Adipocyte (in vitro differentiated cells): ENCODE measurements around the gene TBC1D5.

ENCODE experiments used
- DNase-seq: peaks from one replicate; pipeline ENCODE4 v3.0.0-alpha.2; 2015; ENCODE audit warnings: low read depth
- H3K27me3 ChIP-seq: replicated peaks from 2 replicates; pipeline ENCODE4 v1.7.0; 2013; ENCODE audit warnings: mild to moderate bottlenecking, low read length, moderate library complexity; ENCODE audit not compliant: control insufficient read depth, insufficient read depth
- H3K36me3 ChIP-seq: 2 replicates; pipeline ENCODE4 v1.7.0; 2013; ENCODE audit warnings: low read length, mild to moderate bottlenecking, moderate library complexity; ENCODE audit not compliant: control insufficient read depth, insufficient read depth, severe bottlenecking
- H3K4me1 ChIP-seq: 2 replicates; pipeline ENCODE4 v1.7.0; 2013; ENCODE audit warnings: mild to moderate bottlenecking, low read length, moderate library complexity; ENCODE audit not compliant: control insufficient read depth, insufficient read depth
- H3K4me3 ChIP-seq: 2 replicates; pipeline ENCODE4 v1.7.0; 2013; ENCODE audit warnings: mild to moderate bottlenecking, low read length, moderate library complexity
- H3K9ac ChIP-seq: 2 replicates; pipeline ENCODE4 v1.7.0; 2013; ENCODE audit warnings: mild to moderate bottlenecking, low read length, moderate library complexity
- H3K9me3 ChIP-seq: 2 replicates; pipeline ENCODE4 v1.7.0; 2013; ENCODE audit warnings: mild to moderate bottlenecking, low read length, moderate library complexity; ENCODE audit not compliant: control insufficient read depth

The TBC1D5 gene

GRCh38 chr3:17243621-17244020 is 498.8 kb downstream of the TBC1D5 start:
- Histone ChIP-seq H3K4me1 (no peaks in the 10 kb centered on the region), H3K27me3 (no peaks in the 10 kb centered on the region), H3K9ac (no peak overlapping the region), H3K36me3 (no peaks in the 10 kb centered on the region), H3K4me3 (no peak overlapping the region), H3K9me3 (no peaks in the 10 kb centered on the region)
- DNase-seq = no peak

GRCh38 chr3:17239417-17239816 is 503.0 kb downstream of the TBC1D5 start:
- no peaks in the 10 kb centered on the region for H3K27me3 ChIP-seq
- H3K9me3 ChIP-seq = no peaks in the 10 kb centered on the region
- no peaks in the 10 kb centered on the region for H3K4me1 ChIP-seq
- H3K36me3 ChIP-seq = no peaks in the 10 kb centered on the region
- H3K9ac ChIP-seq = no peak overlapping the region
- no peak for DNase-seq
- H3K4me3 ChIP-seq = no peak overlapping the region

- H3K36me3 ChIP-seq = no peaks in the 10 kb centered on the region
- no peak overlapping the region for H3K4me3 ChIP-seq
- peak; percentile 75 for DNase-seq
Measured at GRCh38 chr3:17238023-17238422, 504.4 kb downstream of the TBC1D5 start.

GRCh38 chr3:17235310-17235709 is 507.1 kb downstream of the TBC1D5 start:
- H3K36me3 ChIP-seq = no peaks in the 10 kb centered on the region
- H3K4me1 ChIP-seq = no peaks in the 10 kb centered on the region
- no peak overlapping the region for H3K4me3 ChIP-seq

More at GRCh38 chr3:17238023-17238422, 504.4 kb downstream of the TBC1D5 start:
- no peaks in the 10 kb centered on the region for H3K4me1 ChIP-seq
- no peaks in the 10 kb centered on the region for H3K9me3 ChIP-seq
- H3K9ac ChIP-seq = no peak overlapping the region
- no peaks in the 10 kb centered on the region for H3K27me3 ChIP-seq

GRCh38 chr3:17234382-17234781 is 508.0 kb downstream of the TBC1D5 start:
- DNase-seq = no peak
- H3K9me3 ChIP-seq = no peaks in the 10 kb centered on the region
- no peaks in the 10 kb centered on the region for H3K36me3 ChIP-seq

More at GRCh38 chr3:17235310-17235709, 507.1 kb downstream of the TBC1D5 start:
- H3K9ac ChIP-seq = no peak overlapping the region
- H3K27me3 ChIP-seq = no peaks in the 10 kb centered on the region
- DNase-seq = no peak
- no peaks in the 10 kb centered on the region for H3K9me3 ChIP-seq

GRCh38 chr3:17233398-17233800 is 509.0 kb downstream of the TBC1D5 start:
- no peaks in the 10 kb centered on the region for H3K9me3 ChIP-seq
- H3K36me3 ChIP-seq = no peaks in the 10 kb centered on the region
- no peaks in the 10 kb centered on the region for H3K27me3 ChIP-seq
- no peaks in the 10 kb centered on the region for H3K4me1 ChIP-seq
- DNase-seq = peak; percentile 80
- H3K9ac ChIP-seq = no peak overlapping the region
- H3K4me3 ChIP-seq = no peak overlapping the region

More at GRCh38 chr3:17234382-17234781, 508.0 kb downstream of the TBC1D5 start:
- no peak overlapping the region for H3K9ac ChIP-seq
- no peaks in the 10 kb centered on the region for H3K27me3 ChIP-seq
- H3K4me3 ChIP-seq = no peak overlapping the region
- H3K4me1 ChIP-seq = no peaks in the 10 kb centered on the region

GRCh38 chr3:17232442-17232841 is 510.0 kb downstream of the TBC1D5 start:
- Histone ChIP-seq H3K4me3 (no peak overlapping the region), H3K9me3 (no peaks in the 10 kb centered on the region), H3K9ac (no peak overlapping the region), H3K27me3 (no peaks in the 10 kb centered on the region), H3K4me1 (no peaks in the 10 kb centered on the region), H3K36me3 (no peaks in the 10 kb centered on the region)
- no peak for DNase-seq

- no peaks in the 10 kb centered on the region for H3K4me1 ChIP-seq
- no peaks in the 10 kb centered on the region for H3K27me3 ChIP-seq
- no peak overlapping the region for H3K4me3 ChIP-seq
- DNase-seq = no peak
- no peaks in the 10 kb centered on the region for H3K36me3 ChIP-seq
- H3K9me3 ChIP-seq = no peaks in the 10 kb centered on the region
- H3K9ac ChIP-seq = no peak overlapping the region
Measured at GRCh38 chr3:17231537-17232261, 510.7 kb downstream of the TBC1D5 start.

GRCh38 chr3:17227472-17227871 is 515.0 kb downstream of the TBC1D5 start:
- no peak overlapping the region for H3K9ac ChIP-seq

GRCh38 chr3:17221529-17221928 is 520.9 kb downstream of the TBC1D5 start:
- Histone ChIP-seq H3K36me3 (peaks cover 4% of the 10 kb centered on the region), H3K9me3 (peaks cover 6% of the 10 kb centered on the region), H3K27me3 (no peaks in the 10 kb centered on the region), H3K4me3 (no peak overlapping the region), H3K9ac (no peak overlapping the region), H3K4me1 (no peaks in the 10 kb centered on the region)
- DNase-seq = no peak

More at GRCh38 chr3:17227472-17227871, 515.0 kb downstream of the TBC1D5 start:
- H3K36me3 ChIP-seq = no peaks in the 10 kb centered on the region
- H3K27me3 ChIP-seq = no peaks in the 10 kb centered on the region
- no peaks in the 10 kb centered on the region for H3K9me3 ChIP-seq
- no peak overlapping the region for H3K4me3 ChIP-seq
- no peak for DNase-seq
- no peaks in the 10 kb centered on the region for H3K4me1 ChIP-seq

GRCh38 chr3:17219593-17219992 is 522.8 kb downstream of the TBC1D5 start:
- H3K9me3 ChIP-seq = peaks cover 6% of the 10 kb centered on the region
- H3K9ac ChIP-seq = no peak overlapping the region
- peaks cover 4% of the 10 kb centered on the region for H3K36me3 ChIP-seq
- no peak overlapping the region for H3K4me3 ChIP-seq
- no peaks in the 10 kb centered on the region for H3K4me1 ChIP-seq
- no peaks in the 10 kb centered on the region for H3K27me3 ChIP-seq
- no peak for DNase-seq

GRCh38 chr3:17218587-17218986 is 523.8 kb downstream of the TBC1D5 start:
- H3K9ac ChIP-seq = no peak overlapping the region

More at GRCh38 chr3:17218587-17218986, 523.8 kb downstream of the TBC1D5 start:
- H3K36me3 ChIP-seq = peaks cover 4% of the 10 kb centered on the region
- no peak for DNase-seq
- H3K4me3 ChIP-seq = no peak overlapping the region
- H3K9me3 ChIP-seq = peaks cover 6% of the 10 kb centered on the region
- H3K27me3 ChIP-seq = no peaks in the 10 kb centered on the region
- no peaks in the 10 kb centered on the region for H3K4me1 ChIP-seq
